Ectodermal cell (in vitro differentiated cells): Measurements from ENCODE around the gene ANO1.

Experiments
- H3K27ac ChIP-seq: 2 replicates; pipeline ENCODE4 v1.7.0; 2013; ENCODE audit warnings: mild to moderate bottlenecking, low read depth, low read length; ENCODE audit not compliant: insufficient read depth, poor library complexity, severe bottlenecking
- H3K27me3 ChIP-seq: 2 replicates; pipeline ENCODE4 v1.7.0; 2013; ENCODE audit warnings: mild to moderate bottlenecking, low read length; ENCODE audit not compliant: insufficient read depth, control insufficient read depth, poor library complexity, severe bottlenecking
- H3K36me3 ChIP-seq: one replicate; pipeline ENCODE4 v1.7.0; 2013; ENCODE audit warnings: low read length; ENCODE audit not compliant: control insufficient read depth, insufficient read depth
- H3K4me1 ChIP-seq: one replicate; pipeline ENCODE4 v1.7.0; 2013; ENCODE audit warnings: low read length; ENCODE audit not compliant: control insufficient read depth, insufficient read depth
- H3K4me3 ChIP-seq: 2 replicates; pipeline ENCODE4 v1.7.0; 2013; ENCODE audit warnings: low read depth, low read length, control low read depth; ENCODE audit not compliant: insufficient read depth
- H3K9me3 ChIP-seq: 2 replicates; pipeline ENCODE4 v1.7.0; 2013; ENCODE audit warnings: mild to moderate bottlenecking, low read length, moderate library complexity; ENCODE audit not compliant: control insufficient read depth
- WGBS, 2 experiments: methylation state at CpG; one replicate each; pipeline ENCODE4 v1.1.7; 2013; ENCODE audit warnings: missing lambda C conversion rate in 2 of 2; 5-methylcytosine and 5-hydroxymethylcytosine counted together

The ANO1 gene

DNA sequence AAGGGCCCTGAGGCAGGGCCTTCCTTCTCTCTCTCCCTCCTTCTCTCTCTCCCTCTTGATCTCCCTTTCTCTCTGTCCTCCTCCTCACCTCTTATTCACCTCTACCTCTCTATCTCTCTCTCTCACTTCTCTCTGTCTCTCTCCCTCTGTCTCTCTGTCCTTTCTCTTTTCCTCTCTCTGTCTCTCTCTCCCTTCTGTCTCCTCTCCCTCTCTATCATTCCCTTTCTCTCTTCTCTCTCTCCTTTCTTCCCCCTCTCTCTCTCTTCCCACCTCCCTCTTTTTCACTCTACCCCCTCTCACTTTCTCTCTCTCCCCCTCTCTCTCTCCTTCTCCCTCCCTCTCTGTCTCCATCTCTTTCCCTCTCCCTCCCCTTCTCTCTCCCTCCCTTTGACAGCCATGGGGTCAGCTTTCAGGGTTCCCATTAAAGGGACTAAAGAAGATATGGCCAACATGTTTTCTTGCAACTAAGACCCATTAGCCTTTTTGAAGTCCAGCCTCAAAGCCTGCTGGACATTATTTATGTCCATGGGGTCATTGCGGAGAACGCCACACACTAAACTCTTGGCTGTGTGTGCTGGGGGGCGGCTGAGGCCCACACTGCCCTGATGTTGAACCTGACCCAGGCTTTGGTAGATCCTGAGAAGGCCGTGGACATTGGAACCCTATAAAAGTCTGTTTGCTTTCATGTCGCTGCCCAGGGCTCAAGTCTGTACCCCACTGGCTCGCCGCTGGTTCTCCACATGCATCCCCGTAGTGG, 15.0 kb downstream of the ANO1 start:
- H3K4me1 ChIP-seq: no peaks in the 10 kb centered on the region
- H3K27me3 ChIP-seq: no peaks in the 10 kb centered on the region
- no peak overlapping the region for H3K27ac ChIP-seq
- WGBS, 2 experiments: 92 to 94% methylated on average over 8 of the region's 8 CpGs
- no peak overlapping the region for H3K4me3 ChIP-seq
- H3K9me3 ChIP-seq: no peaks in the 10 kb centered on the region
- no peaks in the 10 kb centered on the region for H3K36me3 ChIP-seq

GRCh38 chr11:70095541-70096252, 17.6 kb downstream of the ANO1 start:
- no peaks in the 10 kb centered on the region for H3K36me3 ChIP-seq
- no peak overlapping the region for H3K4me3 ChIP-seq
- no peaks in the 10 kb centered on the region for H3K9me3 ChIP-seq
- no peak overlapping the region for H3K27ac ChIP-seq
- 93 to 95% methylated on average over 13 of the region's 13 CpGs for WGBS, 2 experiments
- H3K4me1 ChIP-seq: no peaks in the 10 kb centered on the region
- no peaks in the 10 kb centered on the region for H3K27me3 ChIP-seq

GRCh38 chr11:70097783-70098563, 19.9 kb downstream of the ANO1 start:
- H3K9me3 ChIP-seq: no peaks in the 10 kb centered on the region
- H3K4me1 ChIP-seq: no peaks in the 10 kb centered on the region
- WGBS, 2 experiments: 90% methylated on average over 23 of the region's 23 CpGs
- H3K27me3 ChIP-seq: no peaks in the 10 kb centered on the region
- no peak overlapping the region for H3K4me3 ChIP-seq
- no peaks in the 10 kb centered on the region for H3K36me3 ChIP-seq
- H3K27ac ChIP-seq: no peak overlapping the region

- Histone ChIP-seq H3K36me3 (no peaks in the 10 kb centered on the region), H3K27ac (no peak overlapping the region), H3K9me3 (no peaks in the 10 kb centered on the region), H3K4me3 (no peak overlapping the region), H3K4me1 (peaks cover 4% of the 10 kb centered on the region), H3K27me3 (no peaks in the 10 kb centered on the region)
- WGBS, 2 experiments: 93 to 94% methylated on average over 12 of the region's 12 CpGs
These were observed 20.8 kb downstream of the ANO1 start for GRCh38 chr11:70098936-70099335.

- Histone ChIP-seq H3K36me3 (no peaks in the 10 kb centered on the region), H3K27ac (no peak overlapping the region), H3K9me3 (no peaks in the 10 kb centered on the region), H3K4me1 (peaks cover 10% of the 10 kb centered on the region), H3K27me3 (no peaks in the 10 kb centered on the region), H3K4me3 (no peak overlapping the region)
- WGBS, 2 experiments: 92 to 93% methylated on average over 16 of the region's 16 CpGs
These were observed 21.6 kb downstream of the ANO1 start for GRCh38 chr11:70099578-70100279.

GRCh38 chr11:70100280-70100603, 22.1 kb downstream of the ANO1 start:
- Histone ChIP-seq H3K27me3 (no peaks in the 10 kb centered on the region), H3K4me1 (peaks cover 14% of the 10 kb centered on the region), H3K36me3 (no peaks in the 10 kb centered on the region), H3K27ac (no peak overlapping the region), H3K4me3 (no peak overlapping the region), H3K9me3 (no peaks in the 10 kb centered on the region)
- 94 to 95% methylated on average over 8 of the region's 8 CpGs for WGBS, 2 experiments

GRCh38 chr11:70100791-70101190, 22.7 kb downstream of the ANO1 start:
- Histone ChIP-seq H3K4me3 (no peak overlapping the region), H3K4me1 (peaks cover 16% of the 10 kb centered on the region), H3K27ac (no peak overlapping the region), H3K9me3 (no peaks in the 10 kb centered on the region), H3K36me3 (no peaks in the 10 kb centered on the region), H3K27me3 (no peaks in the 10 kb centered on the region)
- 87 to 90% methylated on average over 15 of the region's 15 CpGs for WGBS, 2 experiments

GRCh38 chr11:70103256-70103975, 25.3 kb downstream of the ANO1 start:
- WGBS, 2 experiments: 75 to 81% methylated on average over 25 of the region's 25 CpGs
- no peak overlapping the region for H3K27ac ChIP-seq
- no peak overlapping the region for H3K4me3 ChIP-seq
- no peaks in the 10 kb centered on the region for H3K36me3 ChIP-seq
- no peaks in the 10 kb centered on the region for H3K9me3 ChIP-seq
- H3K27me3 ChIP-seq: peaks cover 5% of the 10 kb centered on the region
- H3K4me1 ChIP-seq: peaks cover 22% of the 10 kb centered on the region

- no peaks in the 10 kb centered on the region for H3K9me3 ChIP-seq
- WGBS, 2 experiments: 78 to 79% methylated on average over 9 of the region's 9 CpGs
- no peak overlapping the region for H3K27ac ChIP-seq
- peaks cover 5% of the 10 kb centered on the region for H3K27me3 ChIP-seq
- no peak overlapping the region for H3K4me3 ChIP-seq
- peaks cover 22% of the 10 kb centered on the region for H3K4me1 ChIP-seq
- no peaks in the 10 kb centered on the region for H3K36me3 ChIP-seq
These were observed 26.3 kb downstream of the ANO1 start for GRCh38 chr11:70104419-70104818.
